ENCODE data around the gene TTYH2. TPM values are rescaled to one million over a fixed set of nuclear protein-coding genes. Genes with fewer than 3 reads are reported as not detected.
A peak's percentile ranks its signal among the peaks of the same experiment; 100 is the strongest.
"Not testable (repeated sequence)": the region's sequence is repeated elsewhere in the genome, so short reads cannot be mapped to it uniquely, and the experiment has no call there.

The TTYH2 gene
- total RNA-seq, 2 donors from 2014 or later, result 18.2 to 26.0 TPM

GRCh38 chr17:74276051-74276476 is 62.7 kb downstream of the TTYH2 start:
- no peaks in the 10 kb centered on the region for H3K36me3 ChIP-seq
- peak; percentile 61 for DNase-seq (ENCODE audit: low spot score)
- no peak overlapping the region for H3K4me3 ChIP-seq
- no peak for TF ChIP-seq CTCF (IDR thresholded peaks at IDR 0.05)
- peaks cover 0 to 50% of the 10 kb centered on the region in 2 donors for H3K4me1 ChIP-seq
- peak overlapping the region; percentile 45 to 60 for H3K27ac ChIP-seq
- H3K9me3 ChIP-seq, result no peaks in the 10 kb centered on the region
- no peaks in the 10 kb centered on the region for H3K27me3 ChIP-seq

GRCh38 chr17:74276541-74277009 is 63.2 kb downstream of the TTYH2 start:
- Histone ChIP-seq H3K9me3 (no peaks in the 10 kb centered on the region), H3K27me3 (no peaks in the 10 kb centered on the region), H3K4me1 (peaks cover 0 to 49% of the 10 kb centered on the region in 2 donors), H3K4me3 (no peak overlapping the region), H3K27ac (peak overlapping the region; percentile 45 to 60), H3K36me3 (no peaks in the 10 kb centered on the region)
- DNase-seq (ENCODE audit: low spot score), result no peak
- no peak for TF ChIP-seq CTCF (IDR thresholded peaks at IDR 0.05)

GRCh38 chr17:74277935-74278334 is 64.6 kb downstream of the TTYH2 start:
- no peak for DNase-seq (ENCODE audit: low spot score)
- no peak overlapping the region for H3K4me3 ChIP-seq
- H3K36me3 ChIP-seq, result no peaks in the 10 kb centered on the region
- no peak for TF ChIP-seq CTCF (IDR thresholded peaks at IDR 0.05)
- peaks cover 0 to 36% of the 10 kb centered on the region in 2 donors for H3K4me1 ChIP-seq
- no peaks in the 10 kb centered on the region for H3K9me3 ChIP-seq
- H3K27me3 ChIP-seq, result no peaks in the 10 kb centered on the region
- no peak overlapping the region for H3K27ac ChIP-seq

GRCh38 chr17:74279617-74280016 is 66.2 kb downstream of the TTYH2 start:
- not testable (repeated sequence) for H3K36me3 ChIP-seq; H3K9me3 ChIP-seq; H3K27me3 ChIP-seq; H3K4me3 ChIP-seq; DNase-seq (ENCODE audit: low spot score); H3K27ac ChIP-seq
- H3K4me1 ChIP-seq, result peaks cover 0 to 24% of the 10 kb centered on the region in 2 donors

- TF ChIP-seq CTCF (IDR thresholded peaks at IDR 0.05), result no peak
- DNase-seq (ENCODE audit: low spot score), result no peak
- H3K4me1 ChIP-seq, result peaks cover 0 to 24% of the 10 kb centered on the region in 2 donors
- no peak overlapping the region for H3K4me3 ChIP-seq
- no peaks in the 10 kb centered on the region for H3K9me3 ChIP-seq
- no peaks in the 10 kb centered on the region for H3K36me3 ChIP-seq
- H3K27me3 ChIP-seq, result no peaks in the 10 kb centered on the region
- no peak overlapping the region for H3K27ac ChIP-seq
Measured at GRCh38 chr17:74280093-74280513, 66.7 kb downstream of the TTYH2 start.

GRCh38 chr17:74281799-74282198 is 68.4 kb downstream of the TTYH2 start:
- peaks cover 0 to 9% of the 10 kb centered on the region in 2 donors for H3K4me1 ChIP-seq
- H3K36me3 ChIP-seq, result no peaks in the 10 kb centered on the region
- TF ChIP-seq CTCF (IDR thresholded peaks at IDR 0.05), result no peak
- no peak overlapping the region for H3K27ac ChIP-seq
- no peak overlapping the region for H3K4me3 ChIP-seq
- DNase-seq (ENCODE audit: low spot score), result no peak
- H3K9me3 ChIP-seq, result no peaks in the 10 kb centered on the region
- H3K27me3 ChIP-seq, result no peaks in the 10 kb centered on the region

GRCh38 chr17:74282274-74282586 is 68.9 kb downstream of the TTYH2 start:
- not testable (repeated sequence) for H3K36me3 ChIP-seq; H3K9me3 ChIP-seq; H3K4me1 ChIP-seq; H3K4me3 ChIP-seq; DNase-seq (ENCODE audit: low spot score); H3K27ac ChIP-seq; H3K27me3 ChIP-seq

Measured in right atrium auricular region (tissue), 2 donors.